A673 (cell line): ENCODE results near the gene SLIT3. TPM values are rescaled to one million over a fixed set of nuclear protein-coding genes. Genes with fewer than 3 reads are reported as not detected.

Source experiments
- BruUV-seq: library from RNA; stranded (reverse); fragments of 400-500 nt; replicated peaks from 2 replicates; lab custom pipeline; 2021; lab: Mats Ljungman, UMichigan
- CTCF ChIA-PET: fragments of 300-600 bp; sonication (Branson Sonifier 250); formaldehyde crosslinking; loops from one replicate; lab custom pipeline; 2022; ENCODE audit warnings: antibody characterized with exemption; lab: Charles Lee
- POLR2A ChIA-PET: fragments of 300-600 bp; sonication (Branson Sonifier 250); formaldehyde crosslinking; loops from one replicate; lab custom pipeline; 2022; ENCODE audit warnings: antibody characterized with exemption; ENCODE audit not compliant: low non-redundant PET; lab: Charles Lee
- DNase-seq: peaks from one replicate; pipeline ENCODE4 v3.0.0-alpha.2; 2015; ENCODE audit warnings: low spot score
- H3K27ac ChIP-seq: fragments of 200-600 bp; sonication (generic); 2 replicates; pipeline ENCODE4 v1.5.1; 2016; ENCODE audit warnings: mixed run types, low read depth, mild to moderate bottlenecking, mixed read lengths, antibody characterized with exemption, low read length; ENCODE audit not compliant: poor library complexity, severe bottlenecking
- H3K27me3 ChIP-seq: fragments of 200-600 bp; sonication (generic); replicated peaks from 2 replicates; pipeline ENCODE4 v1.6.1; 2017; ENCODE audit warnings: mixed run types, low read depth, mild to moderate bottlenecking, mixed read lengths, antibody characterized with exemption, low read length; ENCODE audit not compliant: insufficient read depth, poor library complexity
- H3K36me3 ChIP-seq: fragments of 200-600 bp; sonication (generic); 2 replicates; pipeline ENCODE4 v1.6.1; 2016; ENCODE audit warnings: mixed run types, mild to moderate bottlenecking, mixed read lengths, antibody characterized with exemption, low read length; ENCODE audit not compliant: insufficient read depth, poor library complexity, severe bottlenecking
- H3K4me1 ChIP-seq: fragments of 200-600 bp; sonication (generic); 2 replicates; pipeline ENCODE4 v1.6.1; 2017; ENCODE audit warnings: mixed run types, mild to moderate bottlenecking, mixed read lengths, antibody characterized with exemption, low read length; ENCODE audit not compliant: insufficient read depth, poor library complexity, severe bottlenecking
- H3K4me3 ChIP-seq: fragments of 200-600 bp; sonication (generic); 2 replicates; pipeline ENCODE4 v1.5.1; 2016; ENCODE audit warnings: low read depth, mixed run types, mild to moderate bottlenecking, mixed read lengths, low read length; ENCODE audit not compliant: poor library complexity, severe bottlenecking
- H3K9me3 ChIP-seq: fragments of 200-600 bp; sonication (generic); 2 replicates; pipeline ENCODE4 v1.6.1; 2016; ENCODE audit warnings: mixed run types, low read depth, mild to moderate bottlenecking, mixed read lengths, antibody characterized with exemption, low read length; ENCODE audit not compliant: poor library complexity, severe bottlenecking
- CTCF ChIP-seq: fragments of 300-800, 200-600 bp; sonication (generic); conservative IDR thresholded peaks from 2 replicates; pipeline ENCODE4 v1.5.1; 2017; ENCODE audit warnings: low read depth, mild to moderate bottlenecking, antibody characterized with exemption, low read length, moderate library complexity, mixed read lengths
- EZH2 ChIP-seq: fragments of 200-600 bp; sonication (generic); IDR thresholded peaks from 2 replicates; pipeline ENCODE4 v1.6.1; 2017; ENCODE audit warnings: borderline replicate concordance, low read depth, mild to moderate bottlenecking, mixed read lengths, antibody characterized with exemption, low read length; ENCODE audit not compliant: poor library complexity, severe bottlenecking
- intact Hi-C: fragments of 100-400 bp; cut with micrococcal nuclease; formaldehyde crosslinking; loops from one replicate; pipeline ENCODE4 v1.10.0; 2022; ENCODE audit not compliant: unreplicated experiment
- total RNA-seq: library from RNA; stranded (reverse); gene quantifications from 2 replicates; pipeline ENCODE4 v1.2.3, GENCODE V29; 2021

SLIT3 gene
- total RNA-seq, 1 experiment from 2014 or later, result not detected

- Histone ChIP-seq H3K27me3 (peaks cover 57% of the 10 kb centered on the region), H3K36me3 (no peaks in the 10 kb centered on the region), H3K4me1 (peaks cover 10% of the 10 kb centered on the region), H3K9me3 (no peaks in the 10 kb centered on the region), H3K27ac (no peak overlapping the region), H3K4me3 (no peak overlapping the region)
- intact Hi-C loops, result no loop called here
- no TSS peak for BruUV-seq
- TF ChIP-seq CTCF (no peak), EZH2 (no peak)
- ChIA-PET CTCF (no interaction called here), POLR2A (no interaction called here)
- no peak for DNase-seq
Measured at GRCh38 chr5:168903061-168903460, 397.9 kb downstream of the SLIT3 start.

- Histone ChIP-seq H3K36me3 (no peaks in the 10 kb centered on the region), H3K4me3 (no peak overlapping the region), H3K27me3 (peaks cover 60% of the 10 kb centered on the region), H3K9me3 (no peaks in the 10 kb centered on the region), H3K27ac (no peak overlapping the region), H3K4me1 (peaks cover 21% of the 10 kb centered on the region)
- no peak for TF ChIP-seq EZH2
- TF ChIP-seq CTCF, result no peak
- intact Hi-C loops, result loop anchor here (2.0 kb wide), 1 partner anchor 79 kb away; no protein-coding TSS in a partner anchor
- no TSS peak for BruUV-seq
- ChIA-PET CTCF (no interaction called here), POLR2A (no interaction called here)
- DNase-seq, result no peak
Measured at GRCh38 chr5:168899673-168900072, 401.3 kb downstream of the SLIT3 start.

GRCh38 chr5:168899264-168899663 is 401.7 kb downstream of the SLIT3 start:
- Histone ChIP-seq H3K9me3 (no peaks in the 10 kb centered on the region), H3K36me3 (no peaks in the 10 kb centered on the region), H3K4me1 (peaks cover 21% of the 10 kb centered on the region), H3K4me3 (no peak overlapping the region), H3K27me3 (peaks cover 64% of the 10 kb centered on the region), H3K27ac (no peak overlapping the region)
- no peak for DNase-seq
- no peak for TF ChIP-seq CTCF
- no peak for TF ChIP-seq EZH2
- no TSS peak for BruUV-seq
- ChIA-PET CTCF (no interaction called here), POLR2A (no interaction called here)
- intact Hi-C loops, result loop anchor here (2.0 kb wide), 1 partner anchor 78 kb away; no protein-coding TSS in a partner anchor
